ENCODE results near the gene BSPRY.

DNA sequence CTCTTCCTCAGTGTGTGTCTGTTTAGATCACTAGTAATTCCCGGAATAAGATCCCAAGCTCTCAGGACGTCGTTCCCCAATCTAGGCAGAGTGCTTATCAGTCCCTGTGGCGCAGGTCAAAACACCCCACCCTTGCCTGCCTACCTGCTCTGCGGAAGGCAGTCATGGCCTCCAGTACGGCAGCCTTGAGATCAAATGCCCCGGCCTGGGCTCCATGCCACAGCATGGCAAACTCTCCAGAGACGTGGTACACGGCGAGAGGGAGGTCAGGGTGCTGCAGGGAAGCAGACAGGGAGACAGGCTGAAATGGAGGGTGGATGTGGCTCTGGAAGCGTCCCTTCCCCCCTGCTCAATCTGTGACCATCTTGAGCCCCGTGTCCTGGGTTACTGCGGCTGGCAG, 39.5 kb downstream of the BSPRY start:
- TF ChIP-seq, protein P1, sequence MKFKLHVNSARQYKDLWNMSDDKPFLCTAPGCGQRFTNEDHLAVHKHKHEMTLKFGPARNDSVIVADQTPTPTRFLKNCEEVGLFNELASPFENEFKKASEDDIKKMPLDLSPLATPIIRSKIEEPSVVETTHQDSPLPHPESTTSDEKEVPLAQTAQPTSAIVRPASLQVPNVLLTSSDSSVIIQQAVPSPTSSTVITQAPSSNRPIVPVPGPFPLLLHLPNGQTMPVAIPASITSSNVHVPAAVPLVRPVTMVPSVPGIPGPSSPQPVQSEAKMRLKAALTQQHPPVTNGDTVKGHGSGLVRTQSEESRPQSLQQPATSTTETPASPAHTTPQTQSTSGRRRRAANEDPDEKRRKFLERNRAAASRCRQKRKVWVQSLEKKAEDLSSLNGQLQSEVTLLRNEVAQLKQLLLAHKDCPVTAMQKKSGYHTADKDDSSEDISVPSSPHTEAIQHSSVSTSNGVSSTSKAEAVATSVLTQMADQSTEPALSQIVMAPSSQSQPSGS (CRISPR knock-in tag; IDR thresholded peaks at IDR 0.05; ENCODE audit: borderline replicate concordance, low read depth), result no peak
- TF ChIP-seq HMGA2 (CRISPR knock-in tag; IDR thresholded peaks at IDR 0.05) (no peak), SP1 (CRISPR knock-in tag; conservative IDR thresholded peaks at IDR 0.05) (no peak), ETV6 (CRISPR knock-in tag; IDR thresholded peaks at IDR 0.05) (no peak), NR2C2 (CRISPR knock-in tag; IDR thresholded peaks at IDR 0.05) (no peak), NFYB (CRISPR knock-in tag; conservative IDR thresholded peaks at IDR 0.05; ENCODE audit: low read depth) (no peak), NR1H2 (CRISPR knock-in tag; IDR thresholded peaks at IDR 0.05) (no peak), ZNF121 (CRISPR knock-in tag; IDR thresholded peaks at IDR 0.05) (no peak)
- TF ChIP-seq, protein P2, sequence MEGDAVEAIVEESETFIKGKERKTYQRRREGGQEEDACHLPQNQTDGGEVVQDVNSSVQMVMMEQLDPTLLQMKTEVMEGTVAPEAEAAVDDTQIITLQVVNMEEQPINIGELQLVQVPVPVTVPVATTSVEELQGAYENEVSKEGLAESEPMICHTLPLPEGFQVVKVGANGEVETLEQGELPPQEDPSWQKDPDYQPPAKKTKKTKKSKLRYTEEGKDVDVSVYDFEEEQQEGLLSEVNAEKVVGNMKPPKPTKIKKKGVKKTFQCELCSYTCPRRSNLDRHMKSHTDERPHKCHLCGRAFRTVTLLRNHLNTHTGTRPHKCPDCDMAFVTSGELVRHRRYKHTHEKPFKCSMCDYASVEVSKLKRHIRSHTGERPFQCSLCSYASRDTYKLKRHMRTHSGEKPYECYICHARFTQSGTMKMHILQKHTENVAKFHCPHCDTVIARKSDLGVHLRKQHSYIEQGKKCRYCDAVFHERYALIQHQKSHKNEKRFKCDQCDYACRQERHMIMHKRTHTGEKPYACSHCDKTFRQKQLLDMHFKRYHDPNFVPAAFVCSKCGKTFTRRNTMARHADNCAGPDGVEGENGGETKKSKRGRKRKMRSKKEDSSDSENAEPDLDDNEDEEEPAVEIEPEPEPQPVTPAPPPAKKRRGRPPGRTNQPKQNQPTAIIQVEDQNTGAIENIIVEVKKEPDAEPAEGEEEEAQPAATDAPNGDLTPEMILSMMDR (IDR thresholded peaks at IDR 0.05), result no peak

Data from WTC11 (cell line).